ACHN (cell line): ENCODE data around the gene PGAP1.
"Not testable (repeated sequence)": the region's sequence is repeated elsewhere in the genome, so short reads cannot be mapped to it uniquely, and the experiment has no call there.

Source experiments
- DNase-seq: peaks from one replicate; pipeline ENCODE4 v3.0.0-alpha.2; 2015
- in situ Hi-C: cut with HindIII; loops from 2 replicates; pipeline ENCODE4 v1.10.0; 2017; ENCODE audit warnings: low sequenced_read_pairs, low pct_ligation_motif_present, low pct_unique_long_range_greater_than_20kb

Gene PGAP1

GRCh38 chr2:196913691-196914090 is 12.8 kb downstream of the PGAP1 start:
- in situ Hi-C loops, result no loop called here
- DNase-seq, result no peak

GRCh38 chr2:196905365-196905764 is 21.1 kb downstream of the PGAP1 start:
- in situ Hi-C loops, result not testable (repeated sequence)

DNA sequence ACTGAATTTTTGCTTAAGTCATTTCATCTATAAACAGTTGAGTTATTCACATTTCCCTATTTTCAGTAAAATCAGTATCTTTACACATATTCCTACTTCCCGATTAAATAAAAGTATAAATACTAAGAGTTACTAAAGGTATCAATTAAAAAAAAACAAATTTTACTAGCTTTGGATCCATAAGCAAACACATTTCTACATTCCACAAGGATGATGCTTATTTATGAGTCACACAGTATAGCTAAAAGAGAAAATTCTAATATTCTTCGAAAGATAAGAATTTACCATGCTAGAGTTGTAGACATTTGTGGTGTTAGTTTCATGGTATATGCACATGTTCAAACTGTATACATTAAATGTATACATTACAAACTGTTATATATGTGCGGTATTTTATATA is 23.7 kb downstream of the PGAP1 start:
- DNase-seq, result no peak
- in situ Hi-C loops, result no loop called here

More at GRCh38 chr2:196905365-196905764, 21.1 kb downstream of the PGAP1 start:
- DNase-seq, result not testable (repeated sequence)

DNA sequence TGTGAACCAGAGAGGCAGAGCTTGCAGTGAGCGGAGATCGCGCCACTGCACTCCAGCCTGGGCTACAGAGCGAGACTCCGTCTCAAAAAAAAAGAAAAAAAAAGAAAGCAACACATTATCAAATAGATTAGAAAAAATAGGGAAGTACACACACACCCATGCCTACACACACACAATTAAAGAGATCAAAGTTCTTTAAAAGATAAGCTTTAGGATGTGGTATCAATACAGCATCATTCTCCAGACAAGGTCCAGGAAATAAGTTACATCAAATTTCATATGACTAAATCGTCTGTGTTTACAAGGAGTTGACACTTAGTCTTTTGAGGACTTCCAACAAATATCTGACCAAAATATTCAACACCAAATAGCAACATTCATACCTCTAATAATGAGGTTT is 25.7 kb downstream of the PGAP1 start:
- DNase-seq, result no peak
- in situ Hi-C loops, result no loop called here

- in situ Hi-C loops, result no loop called here
- DNase-seq, result no peak
Observed at GRCh38 chr2:196899976-196900375, 26.5 kb downstream of the PGAP1 start.

- DNase-seq, result no peak
- in situ Hi-C loops, result no loop called here
Observed at GRCh38 chr2:196891136-196891535, 35.4 kb downstream of the PGAP1 start.

- in situ Hi-C loops, result no loop called here
- no peak for DNase-seq
Observed at GRCh38 chr2:196887431-196887830, 39.1 kb downstream of the PGAP1 start.

- in situ Hi-C loops, result no loop called here
- no peak for DNase-seq
Observed at GRCh38 chr2:196884368-196884767, 42.1 kb downstream of the PGAP1 start.

DNA sequence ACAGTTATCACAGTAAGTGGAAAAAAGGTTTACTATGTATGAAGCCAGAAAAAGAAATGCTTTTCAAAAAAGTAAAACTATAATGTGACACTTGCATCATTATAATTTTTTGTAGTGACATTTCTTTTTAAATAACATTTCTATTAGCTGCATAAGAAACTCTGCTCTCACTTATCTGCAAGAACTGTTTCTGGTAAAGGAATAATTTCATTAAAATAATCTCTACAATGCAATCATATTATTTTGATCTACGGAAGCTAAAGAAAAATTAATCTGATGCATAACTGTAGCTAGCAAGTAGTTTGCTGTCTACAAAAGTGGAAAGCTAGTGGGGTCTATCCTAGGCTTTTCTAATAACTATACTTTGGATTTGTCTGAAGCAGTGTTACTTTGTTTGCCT is 50.1 kb downstream of the PGAP1 start:
- in situ Hi-C loops, result no loop called here
- no peak for DNase-seq

DNA sequence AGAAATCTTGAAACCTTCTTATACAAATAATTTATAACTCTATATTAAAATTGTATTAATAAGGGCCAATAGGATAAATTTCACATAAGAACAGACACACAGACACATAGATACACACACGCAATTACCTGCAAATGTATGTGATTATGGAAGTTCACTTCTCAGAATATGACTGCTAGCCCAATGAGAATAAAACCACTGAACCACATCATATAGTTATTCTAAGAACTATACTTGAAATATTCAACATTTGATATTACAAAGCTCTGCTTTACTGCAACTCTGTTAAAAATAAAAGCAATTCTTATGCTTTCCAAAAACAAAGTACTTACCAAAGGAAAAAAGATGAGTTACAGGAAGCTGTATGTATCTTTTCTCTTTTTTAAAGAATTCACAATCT is 51.1 kb downstream of the PGAP1 start:
- DNase-seq, result no peak
- in situ Hi-C loops, result no loop called here

DNA sequence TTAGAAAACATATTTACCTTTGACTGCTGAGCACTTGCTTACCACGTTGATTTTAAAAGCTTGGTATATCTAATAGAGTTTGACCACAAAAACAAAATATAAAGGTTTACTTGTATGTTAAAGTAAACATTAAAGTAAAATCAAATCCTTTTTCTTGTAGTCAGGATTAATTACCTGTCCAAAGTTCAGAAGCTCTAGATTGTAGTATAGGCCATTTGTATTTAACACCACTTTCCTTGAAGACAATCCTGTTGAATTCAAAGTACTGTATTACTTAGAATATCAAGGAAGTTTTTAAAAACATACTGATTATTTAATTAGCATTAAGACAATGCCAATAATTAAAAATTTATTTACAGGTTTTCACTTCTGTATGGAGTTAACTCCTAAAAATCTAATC is 53.0 kb downstream of the PGAP1 start:
- in situ Hi-C loops, result no loop called here
- no peak for DNase-seq

- in situ Hi-C loops, result no loop called here
- DNase-seq, result no peak
Observed at GRCh38 chr2:196854629-196855028, 71.9 kb downstream of the PGAP1 start.

DNA sequence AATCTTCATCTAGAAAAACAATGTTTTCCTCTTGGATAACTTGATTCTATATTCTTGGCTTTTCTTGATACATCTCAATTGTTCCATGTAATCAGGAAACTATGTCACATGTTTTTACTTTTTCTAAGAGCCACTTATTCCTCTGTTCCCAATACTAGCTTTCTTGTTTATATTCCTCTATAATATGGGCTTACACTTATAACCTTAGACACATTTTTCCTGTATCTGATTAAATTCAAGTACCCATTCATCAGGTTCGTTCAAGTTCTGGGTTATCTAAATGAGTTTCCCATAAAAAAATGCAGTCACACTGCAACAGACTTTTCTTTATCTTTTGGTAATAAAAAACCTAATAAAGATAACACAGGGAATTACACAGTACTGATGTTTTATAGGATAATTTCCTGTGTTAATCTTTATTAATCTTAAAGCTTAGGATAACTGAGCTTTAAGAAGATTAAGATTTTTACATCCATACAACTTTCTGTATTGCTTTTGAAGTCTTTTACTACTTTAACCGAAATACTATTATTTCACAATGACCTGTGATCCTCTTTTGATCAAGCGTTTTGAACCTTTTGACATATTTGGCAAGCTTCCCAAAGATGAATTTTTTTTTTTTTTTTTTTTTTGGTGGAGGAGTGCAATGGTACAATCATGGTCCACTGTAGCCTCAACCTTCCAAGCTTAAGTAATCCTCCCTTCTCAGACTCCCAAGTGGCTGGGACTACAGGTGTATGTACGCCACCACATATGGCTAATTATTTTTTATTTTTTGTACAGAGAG is 73.0 kb downstream of the PGAP1 start:
- in situ Hi-C loops, result no loop called here
- no peak for DNase-seq

DNA sequence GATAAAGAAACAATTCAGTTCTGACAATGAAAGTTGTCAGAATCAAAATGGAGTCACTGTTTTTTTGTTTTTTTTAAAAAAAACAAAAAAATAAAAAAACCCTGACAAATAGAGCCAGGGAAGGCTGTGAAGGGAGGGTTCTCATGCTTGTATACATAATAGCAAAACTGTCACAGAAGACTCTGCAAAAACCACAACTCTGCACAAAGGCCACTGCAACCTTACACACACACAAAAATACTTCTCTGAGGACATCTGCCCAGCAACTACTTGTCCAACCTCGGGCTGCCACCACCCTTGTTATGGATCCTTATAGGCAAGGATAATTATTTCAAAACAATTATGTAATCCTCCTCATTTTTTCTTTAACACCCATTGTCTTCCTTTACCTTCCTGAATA is 75.4 kb downstream of the PGAP1 start:
- no peak for DNase-seq
- in situ Hi-C loops, result no loop called here

GRCh38 chr2:196849895-196850294 is 76.6 kb downstream of the PGAP1 start:
- DNase-seq, result peak; percentile 55
- in situ Hi-C loops, result no loop called here

GRCh38 chr2:196846295-196846694 is 80.2 kb downstream of the PGAP1 start:
- in situ Hi-C loops, result no loop called here
- no peak for DNase-seq

DNA sequence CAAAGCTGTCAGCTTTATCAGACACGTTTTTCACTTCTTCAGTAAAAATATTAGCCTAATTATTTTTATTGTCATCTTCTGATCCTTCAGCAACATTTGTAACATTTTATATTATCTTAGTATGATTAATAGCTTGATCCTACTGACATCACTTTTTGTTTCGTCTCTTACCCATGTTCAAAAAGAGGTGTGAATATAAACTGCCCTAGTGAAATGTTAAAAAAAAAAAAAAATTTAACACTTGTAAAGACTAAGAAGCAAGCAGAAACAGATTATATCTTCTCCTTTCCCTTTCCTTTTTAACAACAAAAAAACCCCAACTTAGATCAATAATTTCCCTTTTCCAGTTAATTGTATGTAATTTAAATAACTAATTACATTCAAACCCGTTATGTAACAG is 81.1 kb downstream of the PGAP1 start:
- DNase-seq, result no peak
- in situ Hi-C loops, result no loop called here

- in situ Hi-C loops, result no loop called here
- DNase-seq, result no peak
Observed at GRCh38 chr2:196840171-196840570, 86.3 kb downstream of the PGAP1 start.

GRCh38 chr2:196839574-196839973 is 86.9 kb downstream of the PGAP1 start:
- no peak for DNase-seq
- in situ Hi-C loops, result no loop called here

DNA sequence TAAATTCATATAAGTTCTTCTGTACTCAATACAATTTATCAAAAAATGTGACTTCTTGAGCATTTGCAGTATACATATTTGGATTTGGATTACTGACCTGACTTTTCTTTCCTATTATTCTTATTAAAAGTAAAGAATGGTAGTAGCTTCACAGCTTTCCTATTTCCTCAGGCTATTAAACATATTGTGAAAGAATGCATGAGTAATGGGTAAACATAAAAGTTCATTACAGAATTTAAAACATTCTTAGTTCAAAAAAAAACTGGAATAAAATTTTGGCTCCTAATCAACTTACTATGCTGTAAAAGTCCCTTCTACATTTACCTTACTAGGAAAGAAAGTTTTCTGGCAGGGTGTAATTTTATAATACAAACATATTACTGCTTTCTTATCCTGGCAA is 90.1 kb downstream of the PGAP1 start:
- in situ Hi-C loops, result no loop called here
- DNase-seq, result no peak

DNA sequence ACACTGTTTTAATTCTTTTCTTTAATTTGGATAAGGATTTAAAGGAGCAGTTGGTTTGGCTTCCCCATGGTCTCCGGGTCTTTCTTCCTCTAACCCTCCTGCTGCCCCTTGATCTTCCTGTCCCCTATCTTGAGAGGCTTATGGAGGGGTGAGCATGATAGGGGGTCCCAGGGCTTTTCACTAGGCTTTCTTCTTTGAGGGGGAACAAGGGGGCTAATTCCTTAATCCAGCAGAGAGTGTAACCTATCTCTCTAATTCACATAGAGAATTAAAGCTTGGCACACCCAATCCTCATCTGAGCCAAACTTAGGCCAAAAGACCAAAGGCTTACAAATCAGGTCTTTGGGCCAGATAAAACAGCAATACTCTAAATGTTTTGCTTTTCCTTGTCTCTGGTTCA is 95.8 kb downstream of the PGAP1 start:
- in situ Hi-C loops, result no loop called here

More for the DNA sequence above, 95.8 kb downstream of the PGAP1 start:
- no peak for DNase-seq
